CD4-positive, alpha-beta memory T cell (primary cell): ENCODE data around the gene JDP2. TPM values are rescaled to one million over a fixed set of nuclear protein-coding genes. Genes with fewer than 3 reads are reported as not detected.

Experiments
- CTCF ChIA-PET: fragments of 350-600 bp; sonication (Branson Sonifier 250); formaldehyde crosslinking; loops from one replicate; lab custom pipeline; 2021; ENCODE audit warnings: inconsistent platforms; ENCODE audit not compliant: partially characterized antibody; lab: Charles Lee
- POLR2A ChIA-PET: fragments of 350-600 bp; sonication (Branson Sonifier 250); formaldehyde crosslinking; loops from one replicate; lab custom pipeline; 2021; ENCODE audit not compliant: partially characterized antibody; lab: Charles Lee
- DNase-seq, 5 donors: peaks; one replicate each; pipeline versions ENCODE4 v3.0.0 to v3.0.0-alpha.2; 2020 to 2022; ENCODE audit warnings: mixed read lengths in 1 of 5
- H3K27ac ChIP-seq: one replicate; pipeline ENCODE4 v1.7.0; 2013; ENCODE audit warnings: low read depth, low read length
- H3K27me3 ChIP-seq: 2 replicates; pipeline ENCODE4 v1.7.0; 2013; ENCODE audit warnings: mild to moderate bottlenecking, low read length, moderate library complexity; ENCODE audit not compliant: insufficient read depth
- H3K36me3 ChIP-seq: 2 replicates; pipeline ENCODE4 v1.7.0; 2013; ENCODE audit warnings: mild to moderate bottlenecking, low read length, moderate library complexity; ENCODE audit not compliant: insufficient read depth
- H3K4me1 ChIP-seq: 2 replicates; pipeline ENCODE4 v1.7.0; 2013; ENCODE audit warnings: mild to moderate bottlenecking, low read length, moderate library complexity; ENCODE audit not compliant: insufficient read depth
- H3K4me3 ChIP-seq, 2 donors: one replicate each; pipeline ENCODE4 v1.7.0; 2013; ENCODE audit warnings: low read length in 2 of 2, mild to moderate bottlenecking in 1 of 2
- H3K9me3 ChIP-seq, 2 donors: one replicate each; pipeline ENCODE4 v1.7.0; 2013; ENCODE audit warnings: low read length in 2 of 2, control low read depth in 1 of 2; ENCODE audit not compliant: control insufficient read depth in 1 of 2
- H3K27ac Mint-ChIP-seq, 7 donors: one replicate each; pipeline ENCODE4 v1.8.0; 2020 to 2021; ENCODE audit warnings: mixed read lengths in 7 of 7, mild to moderate bottlenecking in 6 of 7, inconsistent platforms in 3 of 7, moderate library complexity in 3 of 7
- H3K27me3 Mint-ChIP-seq, 2 donors: one replicate each; pipeline ENCODE4 v1.8.0; 2020 to 2021; ENCODE audit warnings: mixed read lengths in 2 of 2
- H3K36me3 Mint-ChIP-seq, 2 donors: one replicate each; pipeline ENCODE4 v1.8.0; 2020 to 2021; ENCODE audit warnings: mixed read lengths in 2 of 2, inconsistent platforms in 1 of 2, mild to moderate bottlenecking in 1 of 2
- H3K4me1 Mint-ChIP-seq, 4 donors: one replicate each; pipeline ENCODE4 v1.8.0; 2020 to 2021; ENCODE audit warnings: mixed read lengths in 4 of 4, mild to moderate bottlenecking in 1 of 4
- H3K4me3 Mint-ChIP-seq, 8 donors: one replicate each; pipeline ENCODE4 v1.8.0; 2020 to 2021; ENCODE audit warnings: mixed read lengths in 8 of 8, mild to moderate bottlenecking in 7 of 8, moderate library complexity in 6 of 8, inconsistent platforms in 3 of 8
- H3K9me3 Mint-ChIP-seq, 8 donors: one replicate each; pipeline ENCODE4 v1.8.0; 2020 to 2021; ENCODE audit warnings: mixed read lengths in 8 of 8, mild to moderate bottlenecking in 5 of 8, inconsistent platforms in 3 of 8, moderate library complexity in 1 of 8
- intact Hi-C: fragments of 100-400 bp; cut with micrococcal nuclease; formaldehyde crosslinking; loops from one replicate; pipeline ENCODE4 v1.15.1; 2023
- polyA plus RNA-seq, 2 donors: library from polyadenylated mRNA; unstranded; fragments of 300-500 nt; fragmentation: Illumina TruSeq; gene quantifications; one replicate each; pipeline ENCODE4 v1.2.3, GENCODE V29; 2021
- total RNA-seq, 2 experiments: library from RNA; stranded (reverse); gene quantifications; one replicate each; pipeline ENCODE4 v1.2.3, GENCODE V29; 2021

Gene JDP2
- total and polyA plus RNA-seq, 4 experiments from 2014 or later = 0.20 to 0.79 (median 0.78) TPM; not detected in 1

DNA sequence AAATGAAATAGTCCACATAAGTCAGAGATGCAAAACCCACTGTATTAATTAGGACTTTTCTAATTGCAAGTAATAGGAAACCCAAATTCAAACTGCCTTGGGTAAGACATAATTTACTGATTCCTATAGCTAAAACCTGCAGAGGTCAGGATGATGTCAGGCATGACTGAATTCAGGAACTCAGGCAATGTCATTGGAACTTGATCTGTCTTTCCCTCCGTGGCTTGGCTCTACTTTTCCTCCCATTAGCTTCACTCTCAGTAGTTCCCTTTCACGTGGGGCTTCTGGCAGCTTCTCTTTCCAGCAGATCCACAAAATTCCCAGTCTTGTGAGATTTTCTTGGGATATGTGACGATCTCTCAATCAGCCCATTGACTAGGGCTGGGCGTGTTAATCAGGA is 2.4 kb upstream of the JDP2 start:
- H3K36me3 Mint-ChIP-seq = no peaks in the 10 kb centered on the region
- CTCF ChIA-PET = interaction anchor here (1.8 kb wide), 1 partner anchor 63 kb away, joined by 5 read pairs; no protein-coding TSS in a partner anchor
- H3K4me1 ChIP-seq = peaks cover 10% of the 10 kb centered on the region
- H3K4me3 Mint-ChIP-seq = no peak overlapping the region
- DNase-seq = no peak
- H3K9me3 ChIP-seq = no peaks in the 10 kb centered on the region
- H3K9me3 Mint-ChIP-seq = peaks cover 0 to 6% (median 1%) of the 10 kb centered on the region in 8 donors
- POLR2A ChIA-PET = no interaction called here
- H3K4me3 ChIP-seq = no peak overlapping the region
- peaks cover 1 to 16% (median 3%) of the 10 kb centered on the region in 4 donors for H3K4me1 Mint-ChIP-seq
- peaks cover 14 to 21% of the 10 kb centered on the region in 2 donors for H3K27me3 Mint-ChIP-seq
- no peak overlapping the region for H3K27ac Mint-ChIP-seq
- no peaks in the 10 kb centered on the region for H3K36me3 ChIP-seq
- intact Hi-C loops = no loop called here
- H3K27ac ChIP-seq = no peak overlapping the region
- no peaks in the 10 kb centered on the region for H3K27me3 ChIP-seq

DNA sequence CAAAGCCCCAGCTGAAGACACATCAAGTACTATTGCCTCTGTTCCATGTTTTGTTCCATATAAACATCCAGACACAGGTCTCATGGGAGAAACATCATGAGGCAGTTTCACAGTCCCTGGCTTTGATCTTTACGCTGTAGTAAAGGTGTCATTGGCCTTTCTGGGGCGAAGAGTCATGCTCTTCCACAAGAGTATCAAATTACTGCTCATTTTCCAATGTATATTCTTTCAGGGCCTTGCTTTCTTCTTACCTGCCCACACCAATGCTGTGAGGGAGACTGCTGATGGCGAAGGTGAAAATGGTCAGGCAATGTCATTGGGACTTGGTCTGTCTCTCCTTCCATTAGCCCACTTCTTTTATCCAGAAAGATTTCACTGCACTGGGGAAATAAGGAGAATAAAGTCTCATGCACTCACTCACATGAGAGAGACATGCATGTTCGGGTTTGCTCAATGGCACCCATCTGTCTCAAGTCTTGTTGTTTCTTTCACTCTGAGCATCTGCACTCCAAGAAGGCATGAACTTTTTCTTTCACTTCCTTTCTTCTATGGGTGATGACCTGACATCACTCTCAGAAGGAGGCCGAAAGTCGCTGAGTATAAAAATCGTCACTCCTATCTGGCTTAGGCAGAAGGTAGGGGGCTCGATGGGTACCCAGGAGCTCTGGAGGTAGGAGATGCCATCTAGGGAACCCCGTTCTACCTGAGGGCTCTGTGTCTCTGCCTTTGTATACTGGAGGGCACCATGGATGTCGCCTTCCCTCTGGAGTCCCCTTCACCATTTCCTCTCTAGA is 1.3 kb upstream of the JDP2 start:
- Mint-ChIP-seq H3K36me3 (no peaks in the 10 kb centered on the region), H3K9me3 (peaks cover 0 to 6% (median 1%) of the 10 kb centered on the region in 8 donors), H3K4me1 (peaks cover 1 to 16% (median 3%) of the 10 kb centered on the region in 4 donors), H3K27ac (peak overlapping the region in 2 of 7 donors; percentile 35 to 42), H3K27me3 (peaks cover 17 to 21% of the 10 kb centered on the region in 2 donors), H3K4me3 (peak overlapping the region; percentile 8 to 82 (median 59))
- ChIA-PET CTCF (interaction anchor here (1.8 kb wide), 1 partner anchor 62 kb away, joined by 5 read pairs; no protein-coding TSS in a partner anchor), POLR2A (no interaction called here)
- Histone ChIP-seq H3K27ac (no peak overlapping the region), H3K36me3 (no peaks in the 10 kb centered on the region), H3K9me3 (no peaks in the 10 kb centered on the region), H3K27me3 (no peaks in the 10 kb centered on the region), H3K4me3 (no peak overlapping the region), H3K4me1 (peaks cover 10% of the 10 kb centered on the region)
- intact Hi-C loops = no loop called here
- DNase-seq = no peak

DNA sequence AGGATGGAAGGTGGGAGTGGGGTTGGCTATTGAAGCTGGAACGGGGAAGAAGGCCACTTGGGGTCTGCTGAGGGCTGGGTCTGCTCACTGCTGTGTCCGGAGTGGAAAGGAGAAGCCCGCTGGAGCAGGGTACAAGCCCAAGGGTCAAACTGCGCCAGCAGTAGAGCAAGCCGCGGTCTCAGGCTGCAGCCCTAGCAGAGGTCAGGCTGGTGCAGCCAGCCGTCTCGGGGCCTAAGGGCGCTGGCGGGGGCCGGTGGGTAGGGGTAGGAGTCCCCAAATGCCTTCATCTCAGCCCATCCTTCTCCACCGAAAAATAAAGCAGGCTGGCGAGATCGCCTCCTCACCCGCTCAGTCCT is 718 bp upstream of the JDP2 start:
- H3K27ac ChIP-seq = no peak overlapping the region
- no peaks in the 10 kb centered on the region for H3K36me3 ChIP-seq
- intact Hi-C loops = no loop called here
- DNase-seq = peak in 1 of 5 donors; percentile 6
- Mint-ChIP-seq H3K4me3 (peak overlapping the region; percentile 51 to 82 (median 62)), H3K27me3 (peaks cover 17 to 21% of the 10 kb centered on the region in 2 donors), H3K9me3 (peaks cover 0 to 6% (median 1%) of the 10 kb centered on the region in 8 donors), H3K27ac (peak overlapping the region in 2 of 7 donors; percentile 3 to 35), H3K4me1 (peaks cover 1 to 16% (median 3%) of the 10 kb centered on the region in 4 donors), H3K36me3 (no peaks in the 10 kb centered on the region)
- H3K4me1 ChIP-seq = peaks cover 10% of the 10 kb centered on the region
- peak overlapping the region in 1 of 2 donors; percentile 45 for H3K4me3 ChIP-seq
- POLR2A ChIA-PET = no interaction called here
- H3K9me3 ChIP-seq = no peaks in the 10 kb centered on the region
- CTCF ChIA-PET = no interaction called here
- no peaks in the 10 kb centered on the region for H3K27me3 ChIP-seq

DNA sequence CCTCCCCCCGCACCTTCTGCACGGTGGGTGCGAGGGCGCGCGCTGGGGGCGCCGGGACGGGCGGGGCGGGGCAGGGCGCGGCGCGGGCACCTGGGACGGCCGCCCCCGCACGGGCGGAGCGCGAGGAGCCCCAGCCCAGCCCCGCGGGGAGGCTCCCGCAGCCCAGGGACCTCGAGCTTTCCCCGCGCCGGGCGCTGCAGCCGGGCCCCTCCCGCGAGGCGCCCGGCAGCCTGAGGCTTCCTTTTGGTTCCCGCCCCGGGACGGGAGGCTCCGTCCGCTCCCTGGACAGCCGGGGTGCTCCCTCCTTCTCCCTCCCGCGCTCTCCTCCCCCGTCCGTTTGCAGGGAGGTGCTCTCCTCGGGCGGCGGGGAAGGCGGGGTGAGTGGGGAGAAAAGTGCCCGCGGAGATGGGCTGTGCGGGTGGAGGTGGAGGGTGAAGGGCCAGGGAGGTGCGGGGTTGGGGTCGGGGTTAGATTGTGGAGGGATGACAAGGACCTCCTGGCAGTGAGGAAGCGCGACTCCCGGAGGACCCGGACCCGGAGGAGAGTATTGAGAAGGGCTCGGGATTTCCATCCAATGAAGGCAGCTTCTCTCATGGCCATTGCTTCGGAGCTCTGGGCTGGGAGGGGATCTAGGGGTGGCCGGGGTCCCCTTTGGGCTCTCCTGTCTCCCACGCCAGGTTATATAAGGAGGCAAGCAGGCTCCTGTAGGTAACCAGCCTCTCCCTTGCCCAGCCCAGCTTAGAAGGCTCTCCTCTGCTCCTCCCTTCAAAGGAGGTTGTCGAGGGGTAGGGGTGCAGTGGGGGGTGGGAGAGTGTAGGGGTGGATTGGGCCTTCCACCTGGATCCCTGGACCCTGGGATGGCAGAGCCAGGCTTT is 645 bp downstream of the JDP2 start:
- no peaks in the 10 kb centered on the region for H3K27me3 ChIP-seq
- ChIA-PET POLR2A (no interaction called here), CTCF (no interaction called here)
- Mint-ChIP-seq H3K4me3 (peak overlapping the region; percentile 63 to 84 (median 80)), H3K4me1 (peaks cover 1 to 16% (median 3%) of the 10 kb centered on the region in 4 donors), H3K27ac (no peak overlapping the region), H3K36me3 (no peaks in the 10 kb centered on the region), H3K9me3 (peaks cover 0 to 6% (median 1%) of the 10 kb centered on the region in 8 donors), H3K27me3 (peaks cover 17 to 24% of the 10 kb centered on the region in 2 donors)
- H3K9me3 ChIP-seq = no peaks in the 10 kb centered on the region
- DNase-seq = no peak
- peaks cover 10% of the 10 kb centered on the region for H3K4me1 ChIP-seq
- no peak overlapping the region for H3K4me3 ChIP-seq
- no peaks in the 10 kb centered on the region for H3K36me3 ChIP-seq
- intact Hi-C loops = no loop called here
- no peak overlapping the region for H3K27ac ChIP-seq

DNA sequence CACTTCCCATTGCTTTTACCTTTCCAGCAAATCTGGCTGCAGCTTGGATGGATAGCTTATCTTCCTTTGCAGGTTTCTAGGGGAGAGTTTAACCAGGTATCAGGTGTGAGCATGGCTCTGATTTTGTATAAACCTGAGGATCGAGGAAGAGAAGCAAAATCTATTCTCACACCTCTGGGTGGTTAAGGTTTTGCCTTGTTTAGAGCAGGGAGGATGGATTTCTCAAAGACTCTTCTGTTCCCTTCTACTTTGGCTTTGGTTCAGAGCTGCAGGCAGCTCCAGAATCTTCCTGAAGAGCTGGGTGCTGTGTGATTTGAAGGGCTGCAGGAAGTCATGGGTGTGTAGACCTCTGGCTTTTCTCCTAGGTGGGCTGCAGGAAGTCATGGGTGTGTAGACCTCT is 1.7 kb downstream of the JDP2 start:
- peak overlapping the region in 7 of 8 donors; percentile 19 to 84 (median 54) for H3K4me3 Mint-ChIP-seq
- ChIA-PET POLR2A (no interaction called here), CTCF (no interaction called here)
- H3K4me1 Mint-ChIP-seq = peaks cover 1 to 16% (median 3%) of the 10 kb centered on the region in 4 donors
- Histone ChIP-seq H3K4me1 (peaks cover 10% of the 10 kb centered on the region), H3K27ac (no peak overlapping the region), H3K4me3 (no peak overlapping the region), H3K27me3 (no peaks in the 10 kb centered on the region), H3K9me3 (no peaks in the 10 kb centered on the region), H3K36me3 (no peaks in the 10 kb centered on the region)
- H3K27ac Mint-ChIP-seq = peak overlapping the region in 1 of 7 donors; percentile 41
- DNase-seq = no peak
- no peaks in the 10 kb centered on the region for H3K36me3 Mint-ChIP-seq
- intact Hi-C loops = no loop called here
- peaks cover 0 to 2% (median 0%) of the 10 kb centered on the region in 8 donors for H3K9me3 Mint-ChIP-seq
- H3K27me3 Mint-ChIP-seq = peaks cover 17 to 21% of the 10 kb centered on the region in 2 donors

DNA sequence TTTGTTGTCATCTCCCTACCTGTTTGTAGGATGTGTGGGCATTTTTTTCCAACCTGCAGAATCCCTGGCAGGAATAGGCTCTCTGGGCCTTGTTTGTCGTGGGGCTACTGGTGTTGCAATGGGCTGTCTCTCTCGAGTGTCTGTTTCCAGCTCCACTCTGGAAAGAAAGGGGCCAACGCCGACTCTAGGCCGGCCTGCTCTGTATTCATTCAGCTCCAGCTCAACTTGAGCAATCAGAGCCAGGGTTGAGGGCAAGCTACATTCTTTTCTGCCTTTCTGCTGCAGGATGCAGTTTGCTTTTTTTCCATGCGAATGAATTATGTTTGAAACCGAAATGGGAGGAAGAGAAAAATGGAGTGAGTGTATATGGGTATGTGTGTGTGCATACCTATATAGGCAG is 2.3 kb downstream of the JDP2 start:
- H3K4me3 ChIP-seq = no peak overlapping the region
- no peaks in the 10 kb centered on the region for H3K36me3 ChIP-seq
- no peaks in the 10 kb centered on the region for H3K36me3 Mint-ChIP-seq
- no peaks in the 10 kb centered on the region for H3K27me3 ChIP-seq
- H3K27ac Mint-ChIP-seq = no peak overlapping the region
- intact Hi-C loops = no loop called here
- peaks cover 1 to 16% (median 3%) of the 10 kb centered on the region in 4 donors for H3K4me1 Mint-ChIP-seq
- ChIA-PET POLR2A (no interaction called here), CTCF (no interaction called here)
- H3K9me3 Mint-ChIP-seq = no peaks in the 10 kb centered on the region
- H3K4me3 Mint-ChIP-seq = peak overlapping the region in 5 of 8 donors; percentile 28 to 57 (median 40)
- peaks cover 10% of the 10 kb centered on the region for H3K4me1 ChIP-seq
- no peaks in the 10 kb centered on the region for H3K9me3 ChIP-seq
- H3K27me3 Mint-ChIP-seq = peaks cover 17 to 21% of the 10 kb centered on the region in 2 donors
- DNase-seq = no peak
- no peak overlapping the region for H3K27ac ChIP-seq

DNA sequence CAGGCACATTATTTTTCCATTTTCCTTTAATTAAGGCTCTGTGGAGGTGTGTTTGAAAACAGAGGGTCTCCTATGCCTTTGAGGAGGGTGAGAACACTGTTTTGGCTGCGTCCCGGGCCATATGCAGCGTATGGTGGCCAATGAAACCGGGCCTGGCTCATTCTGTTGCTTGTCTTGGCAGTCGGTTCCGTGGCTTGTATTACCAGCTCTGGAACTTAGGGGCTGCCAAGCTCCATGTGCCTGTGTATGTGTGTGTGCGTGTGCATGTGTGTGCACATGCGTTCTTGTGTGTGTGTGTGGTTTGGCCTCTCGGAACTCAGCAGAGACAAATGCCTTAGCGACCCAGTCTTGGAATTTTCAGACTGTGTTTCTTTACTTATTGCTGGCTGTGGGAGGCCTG is 2.7 kb downstream of the JDP2 start:
- peaks cover 16 to 20% of the 10 kb centered on the region in 2 donors for H3K27me3 Mint-ChIP-seq
- H3K4me1 ChIP-seq = peaks cover 10% of the 10 kb centered on the region
- H3K4me3 Mint-ChIP-seq = peak overlapping the region in 1 of 8 donors; percentile 57
- ChIA-PET POLR2A (no interaction called here), CTCF (no interaction called here)
- peaks cover 2 to 19% (median 5%) of the 10 kb centered on the region in 4 donors for H3K4me1 Mint-ChIP-seq
- no peak overlapping the region for H3K27ac ChIP-seq
- no peak overlapping the region for H3K27ac Mint-ChIP-seq
- intact Hi-C loops = no loop called here
- no peaks in the 10 kb centered on the region for H3K36me3 Mint-ChIP-seq
- no peaks in the 10 kb centered on the region for H3K27me3 ChIP-seq
- no peaks in the 10 kb centered on the region for H3K36me3 ChIP-seq
- no peak for DNase-seq
- H3K9me3 ChIP-seq = no peaks in the 10 kb centered on the region
- H3K4me3 ChIP-seq = no peak overlapping the region
- no peaks in the 10 kb centered on the region for H3K9me3 Mint-ChIP-seq
